Measurements from ENCODE around the gene GBGT1.
A peak's percentile ranks its signal among the peaks of the same experiment; 100 is the strongest.

The GBGT1 gene

GRCh38 chr9:133125941-133126696 is 37.6 kb downstream of the GBGT1 start:
- no peak for DNase-seq (ENCODE audit: low spot score)

GRCh38 chr9:133124907-133125275 is 38.8 kb downstream of the GBGT1 start:
- no peak for DNase-seq (ENCODE audit: low spot score)

GRCh38 chr9:133124123-133124906 is 39.4 kb downstream of the GBGT1 start:
- no peak for DNase-seq (ENCODE audit: low spot score)

- no peak for DNase-seq (ENCODE audit: low spot score)
These were observed 40.6 kb downstream of the GBGT1 start for GRCh38 chr9:133122935-133123611.

DNA sequence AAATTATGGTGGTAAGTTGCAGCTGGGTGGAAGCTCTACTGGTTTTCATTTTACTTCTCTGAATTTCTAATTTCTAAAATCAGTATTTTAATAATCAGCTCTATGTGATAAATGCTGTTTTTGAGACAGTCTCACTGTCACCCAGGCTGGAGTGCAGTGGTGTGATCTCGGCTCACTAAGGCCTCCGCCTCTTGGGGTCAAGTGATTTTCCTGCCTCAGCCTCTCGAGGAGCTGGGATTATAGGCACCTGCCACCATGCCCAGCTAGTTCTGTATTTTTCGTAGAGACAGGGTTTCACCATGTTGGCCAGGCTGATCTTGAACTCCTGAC is 41.1 kb downstream of the GBGT1 start:
- DNase-seq (ENCODE audit: low spot score) = no peak

DNA sequence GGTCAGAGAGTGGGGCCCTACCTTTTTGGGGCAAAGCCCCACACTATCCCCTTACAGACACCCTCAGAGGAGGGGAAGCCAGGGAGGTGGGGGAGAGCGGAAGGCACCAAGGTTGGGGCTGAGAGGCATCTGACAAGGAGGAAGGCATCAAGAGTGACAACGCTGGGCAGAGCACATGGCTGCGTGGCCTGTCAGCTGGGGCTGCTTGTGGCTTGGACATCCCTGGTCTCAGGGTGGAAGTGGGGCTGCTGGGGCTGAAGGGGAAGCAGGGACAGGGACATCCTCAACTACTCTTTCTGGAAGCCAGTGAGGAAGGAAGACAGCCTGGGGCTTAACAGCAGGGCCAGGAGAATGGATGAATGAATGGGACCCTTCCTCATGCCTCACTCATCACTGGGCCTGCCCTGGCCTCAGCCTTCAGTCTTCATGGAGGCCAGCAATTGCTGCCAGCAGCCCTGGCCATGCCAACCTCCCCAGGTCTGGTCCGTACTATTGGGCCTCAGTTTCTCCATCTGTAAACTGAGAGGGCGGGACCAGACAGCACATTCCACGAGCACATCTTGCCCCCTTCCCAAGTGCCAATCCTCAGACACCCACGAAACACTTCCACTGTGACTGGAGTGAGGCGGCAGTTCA is 41.7 kb downstream of the GBGT1 start:
- DNase-seq (ENCODE audit: low spot score) = peak; percentile 77

- DNase-seq (ENCODE audit: low spot score) = peak; percentile 94
These were observed 42.4 kb downstream of the GBGT1 start, which contains the start of gene RALGDS for GRCh38 chr9:133121198-133121914. Gene RALGDS (minus strand): TSS chr9:133121240. CDS start chr9:133121154, 86 bp downstream.

GRCh38 chr9:133120501-133121197 is 43.1 kb downstream of the GBGT1 start:
- no peak for DNase-seq (ENCODE audit: low spot score)

GRCh38 chr9:133119846-133120500 is 43.7 kb downstream of the GBGT1 start:
- no peak for DNase-seq (ENCODE audit: low spot score)

- peak; percentile 90 for DNase-seq (ENCODE audit: low spot score)
These were observed 44.4 kb downstream of the GBGT1 start for GRCh38 chr9:133119103-133119845.

- DNase-seq (ENCODE audit: low spot score) = no peak
These were observed 45.1 kb downstream of the GBGT1 start for GRCh38 chr9:133118568-133118967.

DNA sequence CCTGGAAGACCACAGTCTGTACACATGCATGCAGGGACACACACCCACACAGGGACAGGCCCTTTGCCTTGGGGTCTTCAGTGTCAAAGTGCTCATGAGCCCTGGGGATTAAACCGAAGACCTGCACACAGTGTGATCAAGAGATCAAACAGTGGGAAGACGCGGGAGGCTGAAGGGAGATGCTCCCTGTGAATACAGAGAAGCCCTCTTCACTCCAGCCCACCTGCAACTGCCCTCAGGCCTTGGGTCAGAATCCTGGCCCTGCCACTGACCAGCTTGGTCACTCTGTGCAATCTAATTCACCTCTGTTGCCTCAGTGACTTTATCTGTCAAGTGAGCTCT is 45.6 kb downstream of the GBGT1 start:
- no peak for DNase-seq (ENCODE audit: low spot score)

- DNase-seq (ENCODE audit: low spot score) = peak; percentile 92
These were observed 46.2 kb downstream of the GBGT1 start for GRCh38 chr9:133117271-133118178.

- DNase-seq (ENCODE audit: low spot score) = no peak
These were observed 47.1 kb downstream of the GBGT1 start for GRCh38 chr9:133116346-133117231.

DNA sequence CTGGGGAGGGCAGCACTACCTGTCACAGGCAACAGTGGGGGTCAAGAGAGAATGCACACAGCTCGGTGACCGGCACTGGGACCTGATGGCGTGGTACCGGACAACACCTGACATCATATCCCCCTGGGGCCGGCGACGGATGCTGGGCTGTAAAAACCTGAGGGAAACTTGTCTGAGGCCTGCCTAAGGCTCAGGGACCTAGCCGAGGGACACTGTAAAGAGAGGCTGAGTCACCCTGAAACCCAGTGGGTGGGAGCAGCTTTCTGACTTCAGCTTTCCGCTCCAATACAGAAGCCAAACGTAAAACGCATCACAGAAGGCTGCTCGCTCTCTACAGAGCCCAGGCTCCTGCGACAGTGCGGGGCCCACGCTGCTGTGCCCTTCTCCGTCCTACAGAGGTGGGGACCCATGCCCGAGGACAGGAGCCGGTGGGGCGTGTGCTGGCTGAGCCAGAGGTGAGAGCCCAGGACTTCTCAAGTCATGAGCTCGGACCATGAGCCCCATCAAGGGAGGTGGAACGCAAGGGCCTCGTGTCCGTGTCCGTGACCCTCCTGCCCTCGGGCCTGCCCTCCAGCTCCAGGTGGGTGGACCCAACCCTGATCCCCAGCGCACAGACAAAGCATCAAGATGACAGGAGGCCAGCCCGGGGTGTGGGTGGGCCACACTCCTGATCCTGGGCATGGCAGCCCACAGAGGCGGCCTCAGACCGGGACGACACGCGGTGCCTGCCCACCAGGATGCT is 47.9 kb downstream of the GBGT1 start:
- peak; percentile 72 for DNase-seq (ENCODE audit: low spot score)

DNA sequence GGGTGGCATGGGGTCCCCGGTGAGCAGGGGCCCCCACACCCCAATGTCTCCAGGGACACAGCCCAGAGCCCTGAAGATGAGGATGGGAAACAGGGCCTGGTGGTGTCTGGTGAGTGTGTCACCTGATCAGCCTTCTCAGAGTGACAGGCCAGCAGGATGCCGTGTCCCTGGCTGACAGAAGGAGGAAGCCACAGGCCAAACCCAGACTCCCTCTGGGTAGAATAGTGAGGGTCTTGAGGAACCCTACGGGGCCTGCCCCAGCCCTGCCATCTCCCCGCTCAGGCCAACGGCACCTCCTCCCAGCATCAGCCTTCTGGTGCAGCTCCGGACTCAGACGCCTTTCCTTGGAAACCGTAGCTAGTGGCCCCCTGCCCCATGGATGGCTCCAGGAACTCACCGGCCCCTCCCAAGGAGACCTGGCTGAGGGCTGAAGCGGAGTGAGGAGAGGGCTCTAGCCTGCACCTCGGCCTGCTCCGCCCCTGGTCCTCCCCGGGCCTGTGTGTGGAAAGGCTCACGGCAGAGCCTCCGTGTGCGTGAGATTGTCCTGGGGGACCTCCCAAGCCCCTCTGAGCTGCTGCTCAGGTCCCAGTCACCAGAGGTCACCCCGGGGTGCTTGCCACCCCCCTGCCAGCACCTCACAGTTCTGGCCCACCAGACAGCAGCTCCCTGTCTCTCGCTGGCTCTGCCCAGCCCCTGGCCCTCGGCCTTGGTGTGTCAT is 48.7 kb downstream of the GBGT1 start:
- DNase-seq (ENCODE audit: low spot score) = no peak
